ENCODE measurements around the gene KANSL1L. TPM values are rescaled to one million over a fixed set of nuclear protein-coding genes. Genes with fewer than 3 reads are reported as not detected.

KANSL1L gene
- total RNA-seq, 1 experiment from 2014 or later: 6.7 TPM

DNA sequence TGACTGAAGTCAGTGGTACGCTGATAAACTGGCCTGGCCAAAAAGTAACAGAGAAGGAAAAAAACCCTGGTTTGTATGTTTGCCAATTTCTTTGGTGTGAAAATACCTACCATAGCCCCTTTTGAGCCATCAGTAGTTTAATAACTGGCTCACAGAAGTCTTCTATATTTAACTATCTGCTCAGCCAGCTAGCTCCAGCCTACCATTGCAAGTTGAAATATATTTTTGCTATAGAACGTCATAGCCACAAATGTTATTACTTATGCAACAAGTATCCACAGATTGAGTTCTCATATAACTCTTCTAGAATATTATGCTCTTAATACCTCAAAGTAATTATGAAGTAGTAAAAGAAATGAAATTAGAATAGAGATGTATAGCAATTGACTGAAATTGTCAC, 143.6 kb downstream of the KANSL1L start (continued):
- no peak for TF ChIP-seq YY1 (IDR thresholded peaks at IDR 0.05; ENCODE audit: extremely low read depth, insufficient replicate concordance, low read depth, low read length)

DNA sequence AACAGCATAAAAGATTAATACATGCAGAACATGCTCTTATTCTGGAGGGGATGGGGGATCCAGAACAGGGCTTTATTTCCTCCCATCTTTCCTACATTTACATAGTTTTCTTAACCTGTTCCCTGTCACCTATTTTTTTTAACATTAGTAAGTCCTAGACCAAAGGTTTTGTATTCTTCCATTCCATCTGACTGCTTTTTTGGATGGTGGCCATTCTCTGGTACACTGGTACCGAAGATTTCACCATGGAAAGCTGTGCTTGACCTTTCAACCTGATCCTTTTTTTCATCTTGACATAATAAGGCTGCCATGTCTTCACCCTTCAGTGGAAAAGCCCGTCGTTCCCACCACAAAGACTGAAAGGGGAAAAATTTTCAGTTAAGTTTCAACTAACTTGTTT, 148.4 kb downstream of the KANSL1L start:
- DNase-seq (ENCODE audit: low read depth, low spot score) (no peak), ATAC-seq (no peak)
- Histone ChIP-seq H4K20me1 (ENCODE audit: insufficient read depth) (no peaks in the 10 kb centered on the region), H3K9me2 (ENCODE audit: insufficient read depth) (no peaks in the 10 kb centered on the region), H3K79me2 (ENCODE audit: insufficient read depth, low read length) (peaks cover 16% of the 10 kb centered on the region; the same call in 1 of the 2 replicates), H2AFZ (ENCODE audit: low read depth, low read length, poor library complexity, severe bottlenecking) (no peak overlapping the region), H3K9me3 (ENCODE audit: control insufficient read depth in 1 of 2, insufficient read depth in 1 of 2, low read depth in 1 of 2, low read length in 2 of 2) (no peaks in the 10 kb centered on the region), H3K4me2 (ENCODE audit: low read length) (no peak overlapping the region), H3K9ac (ENCODE audit: low read length) (no peak overlapping the region), H3K36me3 (ENCODE audit: control insufficient read depth in 1 of 2, insufficient read depth in 2 of 2, low read length in 2 of 2) (peaks cover 42 to 48% of the 10 kb centered on the region in 2 experiments), H3K4me1 (ENCODE audit: control insufficient read depth in 1 of 2, insufficient read depth in 2 of 2, low read length in 2 of 2) (no peaks in the 10 kb centered on the region), H3K4me3 (replicated peaks in 1 of 2; ENCODE audit: low read depth in 1 of 2, low read length in 2 of 2) (no peak overlapping the region), H3K27ac (ENCODE audit: low read depth, low read length) (no peak overlapping the region), H3K27me3 (ENCODE audit: insufficient read depth, low read length) (no peaks in the 10 kb centered on the region)
- TF ChIP-seq ZNF274 (IDR thresholded peaks at IDR 0.05; ENCODE audit: low read depth, low read length) (no peak), RAD21 (IDR thresholded peaks at IDR 0.05; ENCODE audit: low read depth) (no peak), FOSL1 (IDR thresholded peaks at IDR 0.05; ENCODE audit: low read depth) (no peak), SIN3A (IDR thresholded peaks at IDR 0.05; ENCODE audit: low read depth) (no peak), SRF (IDR thresholded peaks at IDR 0.05; ENCODE audit: low read depth) (no peak), CBX3 (IDR thresholded peaks at IDR 0.05; ENCODE audit: low read depth) (no peak), CEBPB (IDR thresholded peaks at IDR 0.05; ENCODE audit: low read depth) (no peak), EGR1 (IDR thresholded peaks at IDR 0.05; ENCODE audit: low read depth) (no peak), TCF7L2 (IDR thresholded peaks at IDR 0.05; ENCODE audit: borderline replicate concordance, extremely low read depth, insufficient read depth, insufficient read length) (no peak), ELF1 (IDR thresholded peaks at IDR 0.05; ENCODE audit: borderline replicate concordance, low read depth) (no peak), JUND (IDR thresholded peaks at IDR 0.05) (no peak), SP1 (IDR thresholded peaks at IDR 0.05; ENCODE audit: low read depth) (no peak), ZFX (IDR thresholded peaks at IDR 0.05) (no peak), YY1 (IDR thresholded peaks at IDR 0.05; ENCODE audit: extremely low read depth, insufficient replicate concordance, low read depth, low read length) (no peak)
- TF ChIP-seq, protein P1, sequence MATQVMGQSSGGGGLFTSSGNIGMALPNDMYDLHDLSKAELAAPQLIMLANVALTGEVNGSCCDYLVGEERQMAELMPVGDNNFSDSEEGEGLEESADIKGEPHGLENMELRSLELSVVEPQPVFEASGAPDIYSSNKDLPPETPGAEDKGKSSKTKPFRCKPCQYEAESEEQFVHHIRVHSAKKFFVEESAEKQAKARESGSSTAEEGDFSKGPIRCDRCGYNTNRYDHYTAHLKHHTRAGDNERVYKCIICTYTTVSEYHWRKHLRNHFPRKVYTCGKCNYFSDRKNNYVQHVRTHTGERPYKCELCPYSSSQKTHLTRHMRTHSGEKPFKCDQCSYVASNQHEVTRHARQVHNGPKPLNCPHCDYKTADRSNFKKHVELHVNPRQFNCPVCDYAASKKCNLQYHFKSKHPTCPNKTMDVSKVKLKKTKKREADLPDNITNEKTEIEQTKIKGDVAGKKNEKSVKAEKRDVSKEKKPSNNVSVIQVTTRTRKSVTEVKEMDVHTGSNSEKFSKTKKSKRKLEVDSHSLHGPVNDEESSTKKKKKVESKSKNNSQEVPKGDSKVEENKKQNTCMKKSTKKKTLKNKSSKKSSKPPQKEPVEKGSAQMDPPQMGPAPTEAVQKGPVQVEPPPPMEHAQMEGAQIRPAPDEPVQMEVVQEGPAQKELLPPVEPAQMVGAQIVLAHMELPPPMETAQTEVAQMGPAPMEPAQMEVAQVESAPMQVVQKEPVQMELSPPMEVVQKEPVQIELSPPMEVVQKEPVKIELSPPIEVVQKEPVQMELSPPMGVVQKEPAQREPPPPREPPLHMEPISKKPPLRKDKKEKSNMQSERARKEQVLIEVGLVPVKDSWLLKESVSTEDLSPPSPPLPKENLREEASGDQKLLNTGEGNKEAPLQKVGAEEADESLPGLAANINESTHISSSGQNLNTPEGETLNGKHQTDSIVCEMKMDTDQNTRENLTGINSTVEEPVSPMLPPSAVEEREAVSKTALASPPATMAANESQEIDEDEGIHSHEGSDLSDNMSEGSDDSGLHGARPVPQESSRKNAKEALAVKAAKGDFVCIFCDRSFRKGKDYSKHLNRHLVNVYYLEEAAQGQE (IDR thresholded peaks at IDR 0.05; ENCODE audit: low read depth): no peak
- TF ChIP-seq, protein P2, sequence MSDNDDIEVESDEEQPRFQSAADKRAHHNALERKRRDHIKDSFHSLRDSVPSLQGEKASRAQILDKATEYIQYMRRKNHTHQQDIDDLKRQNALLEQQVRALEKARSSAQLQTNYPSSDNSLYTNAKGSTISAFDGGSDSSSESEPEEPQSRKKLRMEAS (IDR thresholded peaks at IDR 0.05): no peak
- TF ChIP-seq, protein P3, sequence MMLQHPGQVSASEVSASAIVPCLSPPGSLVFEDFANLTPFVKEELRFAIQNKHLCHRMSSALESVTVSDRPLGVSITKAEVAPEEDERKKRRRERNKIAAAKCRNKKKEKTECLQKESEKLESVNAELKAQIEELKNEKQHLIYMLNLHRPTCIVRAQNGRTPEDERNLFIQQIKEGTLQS (IDR thresholded peaks at IDR 0.05): no peak
- ChIA-PET POLR2A (no interaction called here), CTCF (no interaction called here), RAD21 (ENCODE audit: low non-redundant PET in 1 of 2, low total read pairs in 2 of 2, uncharacterized antibody in 2 of 2, unreplicated experiment in 2 of 2) (no interaction called here)
- intact Hi-C loops (cut with micrococcal nuclease): no loop called here
- BruUV-seq (replicated peaks): no TSS peak

All from HCT116 (cell line).